ENCODE data around the gene KHDRBS2.

DNA sequence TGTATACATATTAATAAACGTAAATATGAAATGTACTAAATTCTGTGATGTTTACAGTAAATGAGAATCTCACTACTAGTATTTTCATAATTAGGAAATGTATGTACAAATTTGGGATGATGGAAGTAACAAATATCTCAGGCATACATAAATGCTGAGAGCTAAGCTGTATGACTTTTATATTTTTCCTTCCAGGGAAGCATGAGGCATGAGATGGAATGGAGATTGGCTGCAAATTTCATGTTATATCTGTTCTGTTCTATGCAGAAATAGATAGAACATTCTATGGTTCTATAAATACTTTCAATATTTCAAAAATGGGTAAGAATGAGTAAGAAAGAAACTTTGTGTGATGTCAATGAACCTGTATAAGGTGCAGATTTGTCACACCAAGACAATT is 335.2 kb downstream of the KHDRBS2 start:
- TF ChIP-seq, protein P1, sequence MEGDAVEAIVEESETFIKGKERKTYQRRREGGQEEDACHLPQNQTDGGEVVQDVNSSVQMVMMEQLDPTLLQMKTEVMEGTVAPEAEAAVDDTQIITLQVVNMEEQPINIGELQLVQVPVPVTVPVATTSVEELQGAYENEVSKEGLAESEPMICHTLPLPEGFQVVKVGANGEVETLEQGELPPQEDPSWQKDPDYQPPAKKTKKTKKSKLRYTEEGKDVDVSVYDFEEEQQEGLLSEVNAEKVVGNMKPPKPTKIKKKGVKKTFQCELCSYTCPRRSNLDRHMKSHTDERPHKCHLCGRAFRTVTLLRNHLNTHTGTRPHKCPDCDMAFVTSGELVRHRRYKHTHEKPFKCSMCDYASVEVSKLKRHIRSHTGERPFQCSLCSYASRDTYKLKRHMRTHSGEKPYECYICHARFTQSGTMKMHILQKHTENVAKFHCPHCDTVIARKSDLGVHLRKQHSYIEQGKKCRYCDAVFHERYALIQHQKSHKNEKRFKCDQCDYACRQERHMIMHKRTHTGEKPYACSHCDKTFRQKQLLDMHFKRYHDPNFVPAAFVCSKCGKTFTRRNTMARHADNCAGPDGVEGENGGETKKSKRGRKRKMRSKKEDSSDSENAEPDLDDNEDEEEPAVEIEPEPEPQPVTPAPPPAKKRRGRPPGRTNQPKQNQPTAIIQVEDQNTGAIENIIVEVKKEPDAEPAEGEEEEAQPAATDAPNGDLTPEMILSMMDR (IDR thresholded peaks at IDR 0.05; ENCODE audit: insufficient read depth, low read length, poor library complexity, severe bottlenecking), result no peak
- no peak for TF ChIP-seq EZH2phosphoT487 (conservative IDR thresholded peaks at IDR 0.05; ENCODE audit: low read length)
